Left hindlimb (tissue), 1 donor: ENCODE data around the gene DCLK3.

ENCODE experiments used
- DNase-seq: peaks from one replicate; pipeline ENCODE4 v3.0.0-alpha.2; 2018

DCLK3 gene, protein sequence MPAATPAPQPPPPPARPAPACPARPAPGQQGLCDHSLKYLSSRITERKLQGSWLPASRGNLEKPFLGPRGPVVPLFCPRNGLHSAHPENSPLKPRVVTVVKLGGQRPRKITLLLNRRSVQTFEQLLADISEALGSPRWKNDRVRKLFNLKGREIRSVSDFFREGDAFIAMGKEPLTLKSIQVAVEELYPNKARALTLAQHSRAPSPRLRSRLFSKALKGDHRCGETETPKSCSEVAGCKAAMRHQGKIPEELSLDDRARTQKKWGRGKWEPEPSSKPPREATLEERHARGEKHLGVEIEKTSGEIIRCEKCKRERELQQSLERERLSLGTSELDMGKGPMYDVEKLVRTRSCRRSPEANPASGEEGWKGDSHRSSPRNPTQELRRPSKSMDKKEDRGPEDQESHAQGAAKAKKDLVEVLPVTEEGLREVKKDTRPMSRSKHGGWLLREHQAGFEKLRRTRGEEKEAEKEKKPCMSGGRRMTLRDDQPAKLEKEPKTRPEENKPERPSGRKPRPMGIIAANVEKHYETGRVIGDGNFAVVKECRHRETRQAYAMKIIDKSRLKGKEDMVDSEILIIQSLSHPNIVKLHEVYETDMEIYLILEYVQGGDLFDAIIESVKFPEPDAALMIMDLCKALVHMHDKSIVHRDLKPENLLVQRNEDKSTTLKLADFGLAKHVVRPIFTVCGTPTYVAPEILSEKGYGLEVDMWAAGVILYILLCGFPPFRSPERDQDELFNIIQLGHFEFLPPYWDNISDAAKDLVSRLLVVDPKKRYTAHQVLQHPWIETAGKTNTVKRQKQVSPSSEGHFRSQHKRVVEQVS

DNA sequence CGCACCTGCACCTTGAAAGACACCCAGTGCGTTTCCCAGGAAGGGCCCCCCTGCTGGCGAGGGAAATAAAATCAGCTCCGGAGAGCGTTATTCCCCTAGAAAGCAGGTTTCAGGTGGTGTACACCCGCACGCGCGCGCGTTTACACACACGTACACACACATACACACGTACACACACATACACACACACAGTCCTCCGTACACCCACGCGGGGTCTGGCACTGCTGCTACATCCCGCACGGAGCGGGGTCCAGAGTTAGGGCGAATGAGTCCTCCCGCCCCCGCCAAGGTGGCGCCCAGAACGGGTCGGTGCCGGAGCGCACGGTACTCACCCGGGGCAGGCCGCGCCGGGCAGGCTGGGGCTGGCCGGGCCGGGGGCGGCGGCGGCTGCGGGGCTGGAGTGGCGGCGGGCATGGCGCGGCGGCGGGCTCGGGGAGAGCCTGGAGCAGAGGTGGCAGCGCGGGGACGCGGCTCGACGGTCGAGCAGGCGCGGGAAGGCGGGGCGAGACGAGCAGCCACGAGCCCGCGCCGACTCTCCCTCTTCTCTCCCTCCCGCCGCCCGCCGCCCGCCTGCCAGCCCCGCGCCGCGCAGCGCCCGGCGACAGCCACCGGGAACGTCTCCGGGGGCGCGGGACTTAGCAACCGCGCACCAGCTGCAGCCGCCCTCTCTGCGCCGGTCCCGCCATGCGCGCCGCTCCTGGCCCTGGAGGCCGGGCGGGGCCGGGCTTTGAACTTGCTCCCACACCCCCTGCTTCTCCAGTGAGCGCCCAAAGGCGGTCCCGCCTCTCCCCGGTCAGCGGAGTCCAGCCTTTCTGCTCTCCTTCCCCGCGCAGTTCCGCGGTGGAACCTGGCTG is at the start of gene DCLK3:
Gene DCLK3, minus strand, starts transcription at position 704 of the 854 bp plus-strand sequence. Its CDS starts 290 bp downstream, at position 414.
- peak; percentile 37 for DNase-seq

DNA sequence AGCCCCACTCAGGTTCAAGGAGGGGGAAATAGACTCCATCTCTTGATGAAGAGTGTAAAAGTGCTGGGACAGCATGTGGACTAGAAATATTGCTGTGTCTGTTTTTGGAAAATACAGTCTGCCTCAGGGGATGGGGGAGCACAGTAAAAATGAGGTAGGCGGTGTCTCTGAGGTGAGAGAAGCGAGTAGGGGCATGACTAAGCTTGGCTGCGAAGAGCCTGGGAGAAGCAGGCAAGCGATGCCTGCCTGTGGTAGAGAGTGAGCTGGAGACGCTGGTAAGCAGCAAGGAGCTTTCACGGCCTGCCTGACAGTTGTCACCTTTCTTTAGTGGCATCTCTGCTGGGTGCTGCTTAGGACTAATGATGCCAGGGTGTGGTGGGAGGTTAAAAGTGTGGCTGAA is 49.0 kb upstream of the DCLK3 start:
- no peak for DNase-seq

DNA sequence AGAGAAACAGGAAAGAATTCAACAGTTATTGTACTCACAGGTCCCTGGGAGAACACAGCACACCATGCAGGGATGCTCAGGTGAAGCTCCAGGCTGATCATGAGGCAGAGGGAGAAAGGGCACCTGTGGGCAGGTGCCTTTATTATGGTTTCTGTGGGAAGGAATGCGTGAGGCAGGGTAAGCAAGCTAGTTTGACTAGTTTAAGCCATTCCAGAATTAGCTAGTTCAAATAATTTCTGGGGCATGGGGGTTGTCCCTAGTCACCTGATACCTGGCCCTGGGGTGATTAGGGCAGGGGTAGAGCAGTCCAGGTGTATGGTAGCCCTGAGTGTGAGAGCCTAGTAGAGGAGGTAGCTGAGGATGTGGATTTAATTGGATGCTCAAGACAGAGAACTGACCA is 47.9 kb upstream of the DCLK3 start:
- no peak for DNase-seq

DNA sequence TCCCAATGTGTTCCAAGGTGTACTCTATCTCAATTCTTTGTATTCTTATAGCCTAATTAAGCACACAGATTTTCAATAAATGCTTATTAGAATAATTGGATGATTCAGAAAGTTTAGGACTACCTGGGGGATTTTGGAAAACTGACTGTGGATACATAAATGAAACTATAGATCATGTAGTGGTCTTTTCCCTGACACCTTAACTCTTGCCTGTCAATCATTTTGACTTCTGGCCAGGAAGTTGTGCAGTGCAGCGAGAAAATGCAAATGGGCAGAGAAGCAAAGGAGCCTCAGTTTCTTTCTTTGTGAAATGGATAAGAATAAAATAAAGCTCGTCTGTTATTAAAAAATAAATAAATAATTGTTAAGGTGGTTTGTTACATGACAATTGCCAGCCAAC is 47.4 kb upstream of the DCLK3 start:
- DNase-seq = no peak

DNA sequence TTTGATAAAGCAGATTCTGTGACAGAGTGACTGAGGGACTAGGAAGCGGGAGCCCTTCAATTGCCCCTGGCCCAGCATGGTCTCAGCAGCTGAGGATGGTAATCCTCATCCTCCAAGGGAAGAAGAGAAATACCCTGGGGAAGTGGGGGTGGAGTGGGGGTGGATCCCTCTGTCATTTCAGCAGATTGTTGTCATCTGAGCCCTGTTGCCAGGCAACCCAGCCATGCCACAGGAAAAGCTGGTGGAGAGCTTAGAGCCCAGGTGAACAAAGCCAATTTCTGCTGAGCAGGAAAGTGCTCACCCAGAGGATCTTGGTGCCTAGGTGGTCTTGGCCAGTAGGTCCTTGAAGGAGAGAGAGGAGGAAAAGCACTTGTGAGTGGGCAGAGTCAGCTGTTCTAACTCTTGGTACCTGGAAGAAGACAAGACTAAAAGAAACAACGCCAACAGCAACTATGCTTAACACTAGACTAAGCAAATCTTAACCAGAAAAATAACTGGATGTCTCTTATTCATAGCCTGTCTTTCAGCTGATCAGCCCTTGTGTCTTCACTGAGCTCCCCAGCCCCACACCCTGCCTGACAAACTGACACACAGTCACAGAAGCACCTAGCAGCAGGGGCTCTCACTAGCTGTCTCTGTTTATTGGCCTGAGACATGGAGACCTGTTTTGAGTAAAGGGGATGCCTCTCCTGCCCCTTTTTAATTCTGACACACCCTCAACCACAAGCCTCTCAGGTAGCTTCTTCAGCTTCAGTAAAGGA is 40.1 kb upstream of the DCLK3 start:
- no peak for DNase-seq

GRCh38 chr3:36803091-36803791 is 38.9 kb upstream of the DCLK3 start:
- DNase-seq = no peak

DNA sequence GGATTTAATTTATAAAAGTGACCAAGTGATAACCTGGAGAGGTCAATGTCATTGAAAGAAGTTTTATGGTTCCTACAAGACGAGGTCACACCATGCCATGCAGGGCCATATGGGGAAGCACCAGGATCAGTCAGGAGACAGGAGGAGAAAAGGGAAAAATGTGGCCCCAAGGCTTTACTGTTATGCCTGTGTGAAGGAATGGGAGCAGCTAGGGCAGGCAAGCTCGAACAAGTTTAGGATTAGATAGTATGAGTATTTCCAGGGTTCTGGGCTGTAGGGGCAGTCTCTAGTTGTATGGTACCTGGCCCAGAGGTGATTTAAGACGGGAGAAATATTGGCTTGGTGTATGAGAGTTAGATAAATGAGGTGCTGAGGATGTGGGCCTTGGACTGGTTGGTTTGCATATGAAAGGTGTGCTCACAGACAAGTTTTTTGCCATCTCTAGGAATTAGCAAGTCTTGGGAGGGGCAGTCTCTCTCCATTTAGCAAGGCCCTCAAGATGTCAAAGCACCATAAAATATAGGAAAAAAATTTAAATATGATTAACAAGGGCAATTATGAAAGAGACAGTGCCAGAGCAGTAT is 36.3 kb upstream of the DCLK3 start:
- DNase-seq = no peak

DNA sequence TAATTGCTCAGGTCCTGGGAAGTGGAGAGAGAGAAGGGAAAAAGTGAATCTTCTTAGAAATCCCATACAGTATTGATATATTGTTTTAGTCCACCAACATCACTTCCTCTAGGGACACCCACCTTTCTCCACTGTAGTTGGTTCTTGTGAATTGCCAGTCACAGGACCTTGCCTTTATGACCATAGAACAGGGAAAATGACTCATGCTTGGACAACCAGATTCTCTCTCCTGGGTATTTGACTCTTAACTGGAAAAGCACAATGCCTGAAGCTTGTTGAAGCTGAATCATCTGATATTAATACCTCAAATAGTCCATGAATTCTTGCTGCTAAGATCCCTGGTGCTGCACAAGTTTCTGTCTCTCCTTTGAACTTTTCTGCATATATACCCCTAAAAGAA is 32.5 kb upstream of the DCLK3 start:
- no peak for DNase-seq

DNA sequence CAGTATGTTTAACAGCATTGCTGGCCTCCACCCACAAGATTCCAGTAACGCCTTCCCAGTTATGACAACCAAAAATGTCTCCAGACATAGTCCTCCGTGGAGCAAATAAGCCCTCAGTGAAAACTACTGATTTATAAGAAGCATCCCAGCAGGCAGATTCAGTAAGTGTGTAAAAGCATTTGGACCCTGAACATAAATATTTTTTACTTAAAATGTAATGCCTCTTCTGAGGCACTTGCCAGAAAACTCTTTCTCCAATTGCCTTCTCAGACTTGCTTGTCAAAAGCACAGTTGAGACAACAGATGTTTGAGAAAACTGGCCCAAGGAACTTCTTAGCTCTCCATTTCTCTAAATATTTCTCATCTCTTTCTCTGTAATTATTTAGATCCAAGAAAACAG is 31.8 kb upstream of the DCLK3 start:
- DNase-seq = no peak

GRCh38 chr3:36795622-36796021 is 31.3 kb upstream of the DCLK3 start:
- DNase-seq = no peak

DNA sequence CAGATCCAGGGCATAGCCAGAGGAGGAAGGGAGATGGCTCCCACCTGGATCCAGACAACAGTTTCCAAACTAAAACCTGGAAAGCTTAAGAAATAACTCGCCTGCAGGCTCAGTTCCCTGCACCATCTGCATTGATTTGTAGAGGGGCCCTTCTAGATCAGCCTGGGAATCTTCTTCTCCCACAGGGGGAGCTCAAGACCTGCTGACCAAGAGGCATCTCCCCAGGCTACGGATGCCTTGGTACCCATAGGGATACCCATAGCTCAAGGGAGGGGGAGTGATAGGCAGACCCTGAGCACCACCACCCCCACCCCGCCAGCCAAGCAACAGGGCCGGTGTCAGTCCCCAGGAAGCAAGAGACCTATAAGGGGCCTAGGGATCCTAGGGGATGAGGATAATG is 28.0 kb upstream of the DCLK3 start:
- DNase-seq = no peak

GRCh38 chr3:36790765-36791164 is 26.4 kb upstream of the DCLK3 start:
- DNase-seq = no peak

DNA sequence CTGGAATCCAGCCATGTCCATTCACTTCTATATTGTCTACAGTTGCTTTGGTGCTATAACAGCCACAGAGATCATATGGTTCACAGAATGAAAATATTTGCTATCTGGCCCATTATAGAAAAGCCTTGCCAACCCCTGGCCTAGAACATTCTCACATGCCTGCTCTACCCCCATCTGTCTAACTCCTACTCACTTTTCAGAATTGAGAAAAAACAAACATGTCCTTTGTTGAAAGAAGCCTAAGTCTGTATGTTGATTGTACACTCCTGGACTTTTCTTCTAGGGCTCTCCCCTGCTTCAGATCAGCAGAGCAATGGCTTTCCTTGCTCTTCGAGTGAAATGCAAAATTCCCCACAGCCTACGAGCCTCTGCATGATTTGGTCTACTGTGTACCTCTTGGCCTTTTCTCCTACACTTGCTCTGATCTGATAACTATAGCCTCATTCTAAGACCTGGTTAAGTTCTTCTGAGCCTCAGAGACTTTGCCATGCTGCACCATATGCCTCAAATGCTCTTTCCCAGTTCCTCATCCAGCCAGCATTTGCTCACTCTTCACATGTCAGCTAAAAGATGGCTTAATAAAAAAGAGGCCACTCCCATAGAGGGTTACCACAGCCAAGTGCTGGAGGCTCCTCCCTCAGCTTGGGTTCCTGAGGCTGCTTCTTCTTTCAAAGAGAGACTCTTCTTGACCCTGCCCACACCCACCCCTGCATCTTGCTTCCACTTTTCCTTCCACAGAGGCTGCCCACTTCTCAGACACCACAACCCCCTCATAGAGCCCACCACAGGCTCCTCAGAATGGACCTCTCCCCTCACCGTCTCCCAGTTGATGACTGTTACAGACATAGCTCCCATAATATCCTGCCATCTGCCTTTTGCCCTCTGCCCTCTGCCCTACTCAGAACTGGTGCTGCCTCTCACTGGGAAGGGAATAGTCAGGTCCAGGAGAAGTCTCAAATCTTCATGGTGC is 22.9 kb upstream of the DCLK3 start:
- DNase-seq = no peak

GRCh38 chr3:36784138-36784635 is 19.8 kb upstream of the DCLK3 start:
- DNase-seq = no peak

GRCh38 chr3:36777424-36778218 is 13.3 kb upstream of the DCLK3 start:
- DNase-seq = no peak

DNA sequence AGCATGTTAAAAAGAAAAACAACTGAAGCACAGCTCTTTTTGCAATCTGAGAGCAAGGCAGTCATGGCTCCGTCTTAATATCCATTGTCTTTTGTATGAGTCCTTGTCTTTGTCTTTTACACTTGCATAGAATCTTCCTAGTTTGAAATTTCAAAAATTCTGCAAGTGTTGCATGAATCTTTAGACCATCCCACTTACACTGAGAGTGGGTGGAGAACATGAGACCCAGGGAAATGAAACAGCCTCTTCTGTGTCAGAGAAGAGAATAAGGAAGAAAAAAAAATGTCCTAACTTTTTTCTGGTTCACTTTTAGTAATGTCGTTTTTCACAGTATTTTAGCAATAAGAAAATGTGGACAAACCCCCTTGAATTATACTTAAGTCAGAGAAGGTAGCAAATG is 12.1 kb upstream of the DCLK3 start:
- no peak for DNase-seq

DNA sequence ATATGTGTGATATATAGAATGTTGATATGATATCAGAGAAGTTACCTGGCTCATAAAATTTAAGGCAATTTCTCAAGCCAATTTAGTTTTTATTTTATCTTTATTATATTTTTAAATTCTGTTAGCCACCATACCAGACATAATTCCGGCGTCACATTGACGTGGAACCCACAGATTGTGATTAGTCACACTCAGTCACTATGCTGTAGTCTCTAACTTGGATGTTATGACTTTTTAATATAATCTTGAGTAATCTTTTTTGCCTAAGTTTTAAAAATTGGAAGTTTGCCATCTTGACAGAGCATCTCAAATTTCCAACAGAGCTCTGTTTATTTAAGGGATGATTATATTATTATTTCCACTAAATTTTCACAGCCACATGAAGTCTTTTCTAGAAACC is 9.7 kb upstream of the DCLK3 start:
- no peak for DNase-seq

DNA sequence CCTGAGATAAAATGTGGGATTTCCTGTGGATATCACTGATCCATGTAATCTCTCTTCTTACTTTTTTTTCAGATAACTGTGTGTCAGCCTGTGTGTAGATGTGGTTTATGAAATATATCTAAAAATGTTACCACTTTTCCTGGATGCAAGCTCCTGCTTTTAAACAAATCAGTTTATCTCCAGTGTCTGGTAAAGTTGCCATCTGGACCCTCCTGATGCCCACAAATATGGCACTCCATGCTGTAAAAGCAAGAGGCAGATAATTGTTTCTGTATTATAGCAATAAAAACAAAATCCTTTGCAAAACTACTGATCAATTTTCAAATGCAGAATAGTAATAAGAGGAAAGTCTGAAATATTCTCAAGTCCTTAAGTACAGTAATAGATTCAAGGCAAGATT is 7.6 kb upstream of the DCLK3 start:
- DNase-seq = no peak

GRCh38 chr3:36769926-36770325 is 5.6 kb upstream of the DCLK3 start:
- DNase-seq = no peak
